Astrocyte of the cerebellum (primary cell): ENCODE measurements around the gene OSGIN1.
A peak's percentile ranks its signal among the peaks of the same experiment; 100 is the strongest.

Experiments
- DNase-seq: peaks from one replicate; pipeline ENCODE4 v3.0.0-alpha.2; 2011; ENCODE audit warnings: low read depth
- H3K4me3 ChIP-seq: 2 replicates; pipeline ENCODE4 v1.5.1; 2011; ENCODE audit warnings: mild to moderate bottlenecking, low read depth, low read length, moderate library complexity
- in situ Hi-C: cut with HindIII; loops from 2 replicates; pipeline ENCODE4 v1.10.0; 2017; ENCODE audit warnings: low sequenced_read_pairs
- TF ChIP-seq, protein P1 (sequence below): IDR thresholded peaks from 2 replicates; pipeline ENCODE4 v1.5.1; 2012; ENCODE audit warnings: low read length, low read depth, moderate library complexity, mild to moderate bottlenecking; ENCODE audit errors: missing control alignments

The OSGIN1 gene

DNA sequence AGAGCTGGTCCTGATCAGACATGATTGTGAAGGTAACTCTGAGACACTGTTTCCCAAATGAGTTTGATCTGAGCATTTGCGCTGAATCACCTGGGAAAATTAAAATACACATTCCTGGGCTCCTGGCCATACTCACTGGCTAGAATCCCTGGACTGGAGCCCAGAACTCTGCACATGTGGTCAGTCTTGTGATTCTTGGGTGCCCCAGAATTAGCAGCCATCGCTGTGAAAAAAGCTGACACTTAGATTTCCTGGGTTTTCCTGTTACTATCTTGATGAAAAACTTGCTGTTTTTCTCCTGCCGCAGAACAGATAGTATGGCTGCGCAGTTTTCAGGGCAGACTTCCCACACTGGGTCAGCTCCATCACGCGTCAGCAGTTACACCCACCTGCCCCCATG, 39.6 kb downstream of the OSGIN1 start:
- in situ Hi-C loops = no loop called here
- no peak overlapping the region for H3K4me3 ChIP-seq
- peak; percentile 71 for DNase-seq
- TF ChIP-seq, protein P1, sequence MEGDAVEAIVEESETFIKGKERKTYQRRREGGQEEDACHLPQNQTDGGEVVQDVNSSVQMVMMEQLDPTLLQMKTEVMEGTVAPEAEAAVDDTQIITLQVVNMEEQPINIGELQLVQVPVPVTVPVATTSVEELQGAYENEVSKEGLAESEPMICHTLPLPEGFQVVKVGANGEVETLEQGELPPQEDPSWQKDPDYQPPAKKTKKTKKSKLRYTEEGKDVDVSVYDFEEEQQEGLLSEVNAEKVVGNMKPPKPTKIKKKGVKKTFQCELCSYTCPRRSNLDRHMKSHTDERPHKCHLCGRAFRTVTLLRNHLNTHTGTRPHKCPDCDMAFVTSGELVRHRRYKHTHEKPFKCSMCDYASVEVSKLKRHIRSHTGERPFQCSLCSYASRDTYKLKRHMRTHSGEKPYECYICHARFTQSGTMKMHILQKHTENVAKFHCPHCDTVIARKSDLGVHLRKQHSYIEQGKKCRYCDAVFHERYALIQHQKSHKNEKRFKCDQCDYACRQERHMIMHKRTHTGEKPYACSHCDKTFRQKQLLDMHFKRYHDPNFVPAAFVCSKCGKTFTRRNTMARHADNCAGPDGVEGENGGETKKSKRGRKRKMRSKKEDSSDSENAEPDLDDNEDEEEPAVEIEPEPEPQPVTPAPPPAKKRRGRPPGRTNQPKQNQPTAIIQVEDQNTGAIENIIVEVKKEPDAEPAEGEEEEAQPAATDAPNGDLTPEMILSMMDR = no peak

DNA sequence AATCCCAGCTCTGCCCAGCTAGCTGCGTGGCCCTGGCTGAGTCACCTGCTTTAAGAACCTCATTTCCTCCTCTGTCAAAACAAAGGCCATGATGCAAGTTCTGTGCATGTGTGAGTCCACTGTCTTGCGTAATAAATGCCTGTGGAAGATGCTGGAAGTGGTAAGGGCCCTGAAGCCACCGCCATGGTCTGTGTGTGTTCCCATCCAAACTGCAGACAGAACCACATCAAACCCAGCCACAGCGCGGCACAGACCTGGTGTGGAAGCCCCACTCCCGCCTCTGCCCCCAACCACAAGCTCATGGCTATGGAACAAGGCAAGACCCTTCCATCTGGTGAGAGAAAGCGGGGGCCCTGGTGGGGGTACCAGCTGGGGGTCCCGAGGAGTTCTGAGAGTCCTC, 41.0 kb downstream of the OSGIN1 start:
- TF ChIP-seq, protein P1 = no peak
- peak; percentile 37 for DNase-seq
- H3K4me3 ChIP-seq = no peak overlapping the region
- in situ Hi-C loops = no loop called here

DNA sequence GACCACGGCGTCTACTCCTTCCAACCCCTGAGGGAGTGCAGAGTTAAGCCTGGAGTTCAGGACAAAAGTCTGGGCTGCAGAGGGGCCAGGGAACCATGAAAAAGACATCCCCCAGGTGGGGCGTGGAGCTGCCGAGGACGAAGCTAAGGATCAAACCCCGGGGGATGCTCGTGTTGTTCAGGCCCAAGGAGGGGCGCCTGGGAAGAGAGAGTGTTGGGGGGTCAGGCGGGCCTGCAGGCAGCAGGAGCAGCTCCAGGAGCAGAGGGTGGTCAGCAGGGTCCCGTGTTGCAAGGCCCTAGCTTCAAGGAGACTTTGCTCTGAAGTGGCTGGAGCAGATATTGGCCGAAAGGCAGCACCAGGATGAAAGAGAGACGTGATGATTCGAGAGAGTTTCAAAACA, 41.7 kb downstream of the OSGIN1 start:
- no peak for DNase-seq
- in situ Hi-C loops = no loop called here
- TF ChIP-seq, protein P1 = no peak
- no peak overlapping the region for H3K4me3 ChIP-seq

DNA sequence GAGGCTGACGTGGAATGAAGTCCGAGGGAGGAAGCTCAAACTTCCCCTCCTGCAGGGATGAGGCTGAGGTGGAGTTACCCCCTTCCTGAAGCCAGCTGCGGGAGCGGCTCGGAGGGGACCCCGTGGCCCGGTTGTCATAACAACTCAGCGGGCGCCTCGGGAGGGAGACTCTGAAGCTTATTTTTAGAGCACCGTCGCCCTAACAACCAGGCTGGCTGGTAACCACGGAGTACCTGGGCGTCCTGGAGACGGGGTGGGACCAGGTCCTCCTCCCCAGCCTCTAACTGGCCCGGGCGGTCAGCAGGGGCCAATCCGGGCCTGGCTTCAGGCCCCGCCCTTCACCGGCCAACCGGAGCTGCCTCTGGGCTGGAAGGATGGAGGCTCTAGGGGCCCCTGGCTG, 42.7 kb downstream of the OSGIN1 start:
- in situ Hi-C loops = no loop called here
- peak; percentile 12 for DNase-seq
- no peak overlapping the region for H3K4me3 ChIP-seq
- TF ChIP-seq, protein P1 = no peak

DNA sequence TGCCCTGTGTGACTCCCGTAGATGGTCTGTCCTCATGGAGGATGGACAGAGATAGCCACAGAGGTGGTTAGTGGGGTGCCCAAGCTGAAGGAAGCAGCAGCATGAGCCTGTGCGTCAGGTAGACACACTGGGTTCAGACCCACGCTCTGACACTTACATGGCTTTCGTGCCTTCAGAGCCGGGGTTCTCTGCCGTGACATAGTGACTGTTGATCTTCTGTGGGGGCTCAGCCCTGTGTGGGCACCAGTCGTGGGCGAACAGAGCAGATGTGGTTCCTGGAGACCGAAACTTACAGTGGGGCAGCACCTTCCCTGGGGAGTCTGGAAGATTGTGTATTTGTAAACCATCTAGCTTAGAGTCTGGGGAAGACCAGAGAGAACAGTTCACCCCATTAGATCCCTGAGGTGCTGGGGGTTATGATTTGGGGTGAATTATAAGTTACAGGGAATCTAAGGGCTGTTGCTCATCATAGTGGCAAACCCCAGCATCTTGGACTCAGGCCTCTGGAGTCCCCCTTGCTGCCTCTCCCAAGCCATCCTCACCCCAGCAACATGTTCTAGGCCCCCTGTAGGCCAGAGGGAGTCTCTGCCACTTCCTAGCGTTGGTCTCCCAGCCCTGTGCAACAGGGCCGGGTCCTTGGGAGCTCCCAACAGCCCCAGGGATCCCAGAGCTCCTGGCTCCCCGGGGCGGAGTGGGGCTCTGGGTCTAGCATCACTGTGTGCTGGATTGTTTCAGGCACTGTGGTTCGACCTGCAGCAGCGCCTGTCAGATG, 43.6 kb downstream of the OSGIN1 start:
- TF ChIP-seq, protein P1 = no peak
- no peak overlapping the region for H3K4me3 ChIP-seq
- DNase-seq = no peak
- in situ Hi-C loops = no loop called here

DNA sequence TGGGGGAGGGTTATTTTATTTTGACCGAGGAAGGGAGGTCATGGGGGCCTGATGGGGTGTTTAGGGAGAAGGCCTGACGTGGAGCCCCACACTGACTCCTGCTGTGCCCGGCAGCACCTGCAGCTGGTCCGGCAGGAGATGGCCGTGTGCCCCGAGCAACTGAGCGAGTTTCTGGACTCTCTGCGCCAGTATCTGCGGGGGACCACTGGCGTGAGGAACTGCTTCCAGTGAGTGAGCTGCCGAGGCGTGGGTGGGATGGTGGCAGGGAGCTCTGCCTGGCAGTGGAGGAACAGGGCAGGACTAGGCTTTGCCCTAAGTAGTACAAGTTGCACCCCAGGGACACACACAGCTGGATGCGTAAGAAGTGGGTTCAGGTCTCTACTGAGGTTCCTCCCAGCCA, 45.1 kb downstream of the OSGIN1 start:
- DNase-seq = no peak
- no peak overlapping the region for H3K4me3 ChIP-seq
- TF ChIP-seq, protein P1 = no peak
- in situ Hi-C loops = no loop called here
